GM21619 (cell line): ENCODE results near the gene CCR5AS.
"Not testable (repeated sequence)": the region's sequence is repeated elsewhere in the genome, so short reads cannot be mapped to it uniquely, and the experiment has no call there.

Source experiments
- ATAC-seq: cut with Tn5 transposase; IDR thresholded peaks from one replicate; pipeline ENCODE4 v1.9.1; 2021; ENCODE audit not compliant: unreplicated experiment

The CCR5AS gene

GRCh38 chr3:46406788-46407611, at the start of gene CCR5AS, which contains the start of gene CCRL2:
TSS of gene CCR5AS (minus strand) at chr3:46407066.
TSS of gene CCRL2 (plus strand) at chr3:46407259. CDS start at chr3:46408080, 821 bp downstream.
- ATAC-seq: no peak

GRCh38 chr3:46456118-46456517, 49.3 kb upstream of the CCR5AS start:
- ATAC-seq: no peak

- ATAC-seq: no peak
Observed at GRCh38 chr3:46455231-46456115, 48.6 kb upstream of the CCR5AS start.

- ATAC-seq: no peak
Observed at GRCh38 chr3:46454606-46455005, 47.7 kb upstream of the CCR5AS start.

- ATAC-seq: no peak
Observed at GRCh38 chr3:46454209-46454595, 47.3 kb upstream of the CCR5AS start.

- no peak for ATAC-seq
Observed at GRCh38 chr3:46453526-46454208, 46.8 kb upstream of the CCR5AS start.

GRCh38 chr3:46449755-46450552, 43.1 kb upstream of the CCR5AS start:
- ATAC-seq: no peak

GRCh38 chr3:46448721-46449120, 41.9 kb upstream of the CCR5AS start:
- ATAC-seq: no peak

GRCh38 chr3:46447228-46447985, 40.5 kb upstream of the CCR5AS start:
- no peak for ATAC-seq

GRCh38 chr3:46442576-46443530, 36.0 kb upstream of the CCR5AS start:
- no peak for ATAC-seq

- peak; percentile 74 for ATAC-seq
Observed at GRCh38 chr3:46440531-46441294, 33.8 kb upstream of the CCR5AS start.

- no peak for ATAC-seq
Observed at GRCh38 chr3:46438831-46439230, 32.0 kb upstream of the CCR5AS start.

GRCh38 chr3:46435081-46435726, 28.3 kb upstream of the CCR5AS start:
- ATAC-seq: no peak

GRCh38 chr3:46433841-46434240, 27.0 kb upstream of the CCR5AS start:
- no peak for ATAC-seq

GRCh38 chr3:46433118-46433517, 26.3 kb upstream of the CCR5AS start:
- ATAC-seq: not testable (repeated sequence)

GRCh38 chr3:46431905-46432304, 25.0 kb upstream of the CCR5AS start:
- not testable (repeated sequence) for ATAC-seq

GRCh38 chr3:46430879-46431278, 24.0 kb upstream of the CCR5AS start:
- ATAC-seq: not testable (repeated sequence)
